Camera-type eye (tissue), 1 donor: ENCODE data around the gene RSU1. TPM values are rescaled to one million over a fixed set of nuclear protein-coding genes. Genes with fewer than 3 reads are reported as not detected.

Experiments
- total RNA-seq: library from RNA; depleted of rRNA; stranded (reverse); fragments of >200 nt; gene quantifications from one replicate; pipeline ENCODE4 v1.2.3, GENCODE V29; 2014

RSU1 gene
- total RNA-seq = 35.7 TPM

GRCh38 chr10:16817125-16818019, at the start of gene RSU1:
Gene RSU1, minus strand, starts transcription at chr10:16817424. Its CDS starts 343 bp downstream, at chr10:16817081.

